HepG2 (cell line): ENCODE results near the gene IFT22. TPM values are rescaled to one million over a fixed set of nuclear protein-coding genes. Genes with fewer than 3 reads are reported as not detected.
A peak's percentile ranks its signal among the peaks of the same experiment; 100 is the strongest.

Source experiments
- KDM5B ChIP-seq: sonication (generic); formaldehyde crosslinking; IDR thresholded peaks from 2 replicates; pipeline ENCODE4 v1.4.0; 2020; ENCODE audit warnings: missing genetic modification reagents, mild to moderate bottlenecking, borderline replicate concordance
- MAX ChIP-seq: IDR thresholded peaks from 2 replicates; pipeline ENCODE4 v1.6.1; 2012; ENCODE audit warnings: inconsistent platforms
- SNAI1 ChIP-seq: sonication (generic); formaldehyde crosslinking; IDR thresholded peaks from 2 replicates; pipeline ENCODE4 v1.5.0; 2020; ENCODE audit warnings: mild to moderate bottlenecking, missing genetic modification reagents, borderline replicate concordance
- U2AF2 ChIP-seq: fragments of 200-400 bp; formaldehyde crosslinking; IDR thresholded peaks from 2 replicates; pipeline ENCODE4 v1.6.1; 2017; ENCODE audit warnings: low read depth, mild to moderate bottlenecking, low read length
- YY1 ChIP-seq: IDR thresholded peaks from 2 replicates; pipeline ENCODE4 v1.6.1; 2011; ENCODE audit warnings: low read length, low read depth, moderate library complexity, mild to moderate bottlenecking; ENCODE audit not compliant: insufficient read depth, insufficient replicate concordance
- ZHX2 ChIP-seq, 2 experiments: sonication (generic) in 1 of 2; formaldehyde crosslinking in 1 of 2; IDR thresholded peaks; 2 replicates each; pipeline versions ENCODE4 v1.6.1 to v1.9.0; 2014 to 2022; ENCODE audit warnings: antibody characterized with exemption in 1 of 2, borderline replicate concordance in 1 of 2, inconsistent platforms in 1 of 2, low read depth in 1 of 2, missing genetic modification reagents in 1 of 2
- ZNF121 ChIP-seq: sonication (generic); formaldehyde crosslinking; IDR thresholded peaks from 2 replicates; pipeline ENCODE4 v1.5.0; 2020; ENCODE audit warnings: mild to moderate bottlenecking, missing genetic modification reagents
- ZNF777 ChIP-seq: sonication (generic); formaldehyde crosslinking; IDR thresholded peaks from 2 replicates; pipeline ENCODE4 v1.4.0; 2020; ENCODE audit warnings: missing genetic modification reagents
- polyA plus RNA-seq, 8 experiments: library from polyadenylated mRNA; depleted of rRNA in 3 of 8; stranded (reverse) in 7 of 8; unstranded in 1 of 8; fragments of >200 nt; fragmentation: Illumina TruSeq in 4 of 8; extraction: Trizol in 4 of 8; gene quantifications; 2 replicates each; pipeline versions ENCODE4 v1.2.1 to v1.2.3, GENCODE V29; 2011 to 2016; ENCODE audit warnings: low read depth in 4 of 8, missing spikeins in 1 of 8, mixed read lengths in 1 of 8; ENCODE audit not compliant: insufficient read depth in 1 of 8
- total RNA-seq, 5 experiments: library from RNA; depleted of rRNA; stranded (reverse); fragments of >200 nt; fragmentation: Illumina TruSeq; extraction: Trizol; gene quantifications; 2 replicates each; pipeline ENCODE4 v1.2.3, GENCODE V29; 2016; ENCODE audit warnings: low read depth in 1 of 5
- TF ChIP-seq, protein P1 (sequence below): sonication (generic); formaldehyde crosslinking; IDR thresholded peaks from 2 replicates; pipeline ENCODE4 v1.5.1; 2020; ENCODE audit warnings: missing genetic modification reagents, mild to moderate bottlenecking, borderline replicate concordance
- TF ChIP-seq, protein P2 (sequence below): IDR thresholded peaks from 2 replicates; pipeline ENCODE4 v1.4.0; 2020; ENCODE audit warnings: mild to moderate bottlenecking, missing genetic modification reagents

The IFT22 gene
- total and polyA plus RNA-seq, 2 of the 13 experiments (the other 11 are each of a cell fraction or from before 2014, with no cell fraction given) = 8.9 to 14.5 TPM

GRCh38 chr7:101363734-101364374, 42.2 kb upstream of the IFT22 start (continued):
- TF ChIP-seq ZHX2 (IDR thresholded peaks at IDR 0.05; ENCODE audit: low read depth) (no peak), ZHX2 (CRISPR knock-in tag; IDR thresholded peaks at IDR 0.05; ENCODE audit: borderline replicate concordance) (no peak), MAX (peak; percentile 68), ZNF777 (CRISPR knock-in tag) (peak; percentile 61; the same call in 1 of the 2 replicates), YY1 (peak; percentile 19), SNAI1 (CRISPR knock-in tag) (0 out of 2 replicates have a peak, but pooled peaks have one; percentile 64), ZNF121 (CRISPR knock-in tag) (0 out of 2 replicates have a peak, but pooled peaks have one; percentile 27), KDM5B (peak; percentile 72; the same call in 1 of the 2 replicates), U2AF2 (no peak)
- TF ChIP-seq, protein P1, sequence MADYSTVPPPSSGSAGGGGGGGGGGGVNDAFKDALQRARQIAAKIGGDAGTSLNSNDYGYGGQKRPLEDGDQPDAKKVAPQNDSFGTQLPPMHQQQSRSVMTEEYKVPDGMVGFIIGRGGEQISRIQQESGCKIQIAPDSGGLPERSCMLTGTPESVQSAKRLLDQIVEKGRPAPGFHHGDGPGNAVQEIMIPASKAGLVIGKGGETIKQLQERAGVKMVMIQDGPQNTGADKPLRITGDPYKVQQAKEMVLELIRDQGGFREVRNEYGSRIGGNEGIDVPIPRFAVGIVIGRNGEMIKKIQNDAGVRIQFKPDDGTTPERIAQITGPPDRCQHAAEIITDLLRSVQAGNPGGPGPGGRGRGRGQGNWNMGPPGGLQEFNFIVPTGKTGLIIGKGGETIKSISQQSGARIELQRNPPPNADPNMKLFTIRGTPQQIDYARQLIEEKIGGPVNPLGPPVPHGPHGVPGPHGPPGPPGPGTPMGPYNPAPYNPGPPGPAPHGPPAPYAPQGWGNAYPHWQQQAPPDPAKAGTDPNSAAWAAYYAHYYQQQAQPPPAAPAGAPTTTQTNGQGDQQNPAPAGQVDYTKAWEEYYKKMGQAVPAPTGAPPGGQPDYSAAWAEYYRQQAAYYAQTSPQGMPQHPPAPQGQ (CRISPR knock-in tag) = no peak
- TF ChIP-seq, protein P2, sequence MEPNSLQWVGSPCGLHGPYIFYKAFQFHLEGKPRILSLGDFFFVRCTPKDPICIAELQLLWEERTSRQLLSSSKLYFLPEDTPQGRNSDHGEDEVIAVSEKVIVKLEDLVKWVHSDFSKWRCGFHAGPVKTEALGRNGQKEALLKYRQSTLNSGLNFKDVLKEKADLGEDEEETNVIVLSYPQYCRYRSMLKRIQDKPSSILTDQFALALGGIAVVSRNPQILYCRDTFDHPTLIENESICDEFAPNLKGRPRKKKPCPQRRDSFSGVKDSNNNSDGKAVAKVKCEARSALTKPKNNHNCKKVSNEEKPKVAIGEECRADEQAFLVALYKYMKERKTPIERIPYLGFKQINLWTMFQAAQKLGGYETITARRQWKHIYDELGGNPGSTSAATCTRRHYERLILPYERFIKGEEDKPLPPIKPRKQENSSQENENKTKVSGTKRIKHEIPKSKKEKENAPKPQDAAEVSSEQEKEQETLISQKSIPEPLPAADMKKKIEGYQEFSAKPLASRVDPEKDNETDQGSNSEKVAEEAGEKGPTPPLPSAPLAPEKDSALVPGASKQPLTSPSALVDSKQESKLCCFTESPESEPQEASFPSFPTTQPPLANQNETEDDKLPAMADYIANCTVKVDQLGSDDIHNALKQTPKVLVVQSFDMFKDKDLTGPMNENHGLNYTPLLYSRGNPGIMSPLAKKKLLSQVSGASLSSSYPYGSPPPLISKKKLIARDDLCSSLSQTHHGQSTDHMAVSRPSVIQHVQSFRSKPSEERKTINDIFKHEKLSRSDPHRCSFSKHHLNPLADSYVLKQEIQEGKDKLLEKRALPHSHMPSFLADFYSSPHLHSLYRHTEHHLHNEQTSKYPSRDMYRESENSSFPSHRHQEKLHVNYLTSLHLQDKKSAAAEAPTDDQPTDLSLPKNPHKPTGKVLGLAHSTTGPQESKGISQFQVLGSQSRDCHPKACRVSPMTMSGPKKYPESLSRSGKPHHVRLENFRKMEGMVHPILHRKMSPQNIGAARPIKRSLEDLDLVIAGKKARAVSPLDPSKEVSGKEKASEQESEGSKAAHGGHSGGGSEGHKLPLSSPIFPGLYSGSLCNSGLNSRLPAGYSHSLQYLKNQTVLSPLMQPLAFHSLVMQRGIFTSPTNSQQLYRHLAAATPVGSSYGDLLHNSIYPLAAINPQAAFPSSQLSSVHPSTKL (CRISPR knock-in tag) = peak; percentile 40; the same call in 1 of the 2 replicates
